GM18505 (cell line): ENCODE measurements around the gene PYM1.

Source experiments
- ATAC-seq: cut with Tn5 transposase; IDR thresholded peaks from one replicate; pipeline ENCODE4 v1.9.1; 2021; ENCODE audit not compliant: unreplicated experiment
- POLR2A ChIP-seq: IDR thresholded peaks from 4 replicates; pipeline ENCODE4 v1.6.1; 2011; ENCODE audit warnings: borderline replicate concordance; ENCODE audit not compliant: insufficient read depth, insufficient read length; ENCODE audit errors: extremely low read depth

PYM1 gene

DNA sequence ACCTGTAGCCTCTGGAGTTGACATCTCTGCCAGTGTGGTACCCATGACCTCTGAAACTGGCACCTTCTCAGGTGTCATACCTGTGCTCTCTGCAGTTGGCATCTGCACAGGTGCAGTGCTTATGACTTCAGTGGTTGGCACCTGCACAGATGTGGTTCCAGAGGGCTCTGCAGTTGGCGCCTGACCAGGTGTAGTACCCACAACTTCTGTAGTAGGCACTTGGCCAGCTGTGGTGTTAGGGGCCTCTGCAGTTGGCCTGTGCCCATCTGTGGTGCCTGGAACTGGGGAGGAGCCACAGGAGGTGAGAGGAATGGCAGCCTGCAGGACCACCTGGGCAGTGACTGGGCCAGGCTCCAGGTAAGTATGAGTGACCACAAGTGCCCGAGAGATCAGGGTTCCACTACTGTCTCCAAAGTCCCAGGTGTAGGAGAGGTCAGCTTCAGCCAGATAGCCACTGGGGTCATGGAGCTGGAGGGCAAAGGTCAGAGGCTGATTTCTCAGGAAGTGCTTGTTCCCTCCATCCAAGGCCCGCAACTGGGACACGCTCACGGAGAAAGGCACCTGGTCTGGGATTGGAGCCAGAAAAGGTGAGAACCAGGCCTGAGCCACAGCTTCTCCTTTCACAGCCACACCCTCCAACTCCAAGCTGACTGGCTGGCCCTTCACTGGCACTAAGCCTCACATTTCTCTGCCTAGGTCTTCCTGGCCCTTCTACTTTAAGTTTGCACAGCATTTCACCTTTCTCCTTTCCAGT is 29.6 kb upstream of the PYM1 start:
- TF ChIP-seq POLR2A = no peak
- no peak for ATAC-seq

DNA sequence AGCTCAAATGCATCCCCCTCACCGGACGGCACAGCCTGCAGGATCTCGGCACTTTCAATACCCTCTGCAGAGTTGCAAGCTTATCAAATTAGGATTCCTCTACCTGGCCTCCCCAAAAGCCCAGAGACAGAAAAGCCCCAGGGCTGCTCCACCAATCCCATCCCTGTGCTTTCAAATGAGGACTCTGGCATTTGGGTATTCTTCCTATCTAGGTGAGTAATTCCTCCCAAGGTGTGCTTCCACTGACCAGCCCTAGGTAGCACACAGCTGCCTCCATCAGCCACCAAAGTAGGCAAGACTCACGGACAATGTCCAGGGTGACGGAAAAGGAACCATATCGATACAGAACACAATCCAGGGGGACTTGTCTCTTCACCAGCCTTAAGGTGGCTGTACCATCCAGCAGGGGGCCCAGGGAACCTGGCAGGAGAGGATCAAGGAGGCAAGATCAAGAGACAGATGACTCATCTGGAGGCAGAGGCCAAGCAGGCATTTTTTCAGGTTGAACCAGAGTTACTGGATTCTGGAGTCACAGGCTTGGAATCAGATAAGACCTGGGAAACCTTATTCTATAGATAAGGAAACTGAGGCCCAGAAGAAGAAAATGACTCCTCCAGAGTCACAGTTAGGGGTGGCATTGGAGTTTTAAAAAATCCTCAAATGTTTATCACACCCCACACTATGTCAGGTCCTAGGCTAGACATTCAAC is 28.3 kb upstream of the PYM1 start:
- TF ChIP-seq POLR2A = no peak
- no peak for ATAC-seq

- ATAC-seq = no peak
Measured at GRCh38 chr12:55955344-55955743, 27.6 kb upstream of the PYM1 start.

GRCh38 chr12:55946553-55946952 is 18.9 kb upstream of the PYM1 start:
- no peak for TF ChIP-seq POLR2A
- no peak for ATAC-seq

More at GRCh38 chr12:55955344-55955743, 27.6 kb upstream of the PYM1 start:
- no peak for TF ChIP-seq POLR2A

DNA sequence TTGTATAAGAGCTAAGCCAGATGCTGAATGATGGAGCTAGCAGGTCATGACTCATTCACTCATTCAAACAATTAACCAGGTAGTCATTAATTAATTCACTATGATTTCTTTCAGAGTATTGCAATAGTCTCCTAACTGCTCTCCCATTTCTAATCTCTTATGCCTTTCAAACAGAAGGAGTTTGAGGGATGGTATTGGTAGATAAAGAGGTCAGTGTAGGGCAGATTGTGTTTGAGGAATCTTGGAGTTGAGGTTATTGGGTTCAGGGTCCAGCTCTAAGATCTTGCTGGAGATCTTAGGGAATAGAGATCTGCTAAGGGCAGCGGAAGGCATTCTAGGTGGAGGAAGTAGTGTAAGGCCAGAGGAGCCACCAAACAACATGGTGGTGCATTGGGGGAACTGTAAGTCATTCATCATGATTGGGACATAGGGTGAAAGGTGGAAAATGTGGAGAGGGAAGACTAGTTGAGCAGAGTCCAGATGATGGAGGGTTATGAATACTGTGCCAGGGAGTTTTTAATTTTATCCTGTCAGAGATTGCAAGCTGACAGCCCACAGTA is 15.0 kb upstream of the PYM1 start:
- no peak for ATAC-seq
- no peak for TF ChIP-seq POLR2A

GRCh38 chr12:55942055-55942454 is 14.4 kb upstream of the PYM1 start:
- no peak for ATAC-seq
- TF ChIP-seq POLR2A = no peak

- TF ChIP-seq POLR2A = peak; percentile 20
- peak; percentile 83 for ATAC-seq
Measured at GRCh38 chr12:55940065-55940732, 12.5 kb upstream of the PYM1 start.

- TF ChIP-seq POLR2A = no peak
- no peak for ATAC-seq
Measured at GRCh38 chr12:55938826-55939501, 11.3 kb upstream of the PYM1 start.

DNA sequence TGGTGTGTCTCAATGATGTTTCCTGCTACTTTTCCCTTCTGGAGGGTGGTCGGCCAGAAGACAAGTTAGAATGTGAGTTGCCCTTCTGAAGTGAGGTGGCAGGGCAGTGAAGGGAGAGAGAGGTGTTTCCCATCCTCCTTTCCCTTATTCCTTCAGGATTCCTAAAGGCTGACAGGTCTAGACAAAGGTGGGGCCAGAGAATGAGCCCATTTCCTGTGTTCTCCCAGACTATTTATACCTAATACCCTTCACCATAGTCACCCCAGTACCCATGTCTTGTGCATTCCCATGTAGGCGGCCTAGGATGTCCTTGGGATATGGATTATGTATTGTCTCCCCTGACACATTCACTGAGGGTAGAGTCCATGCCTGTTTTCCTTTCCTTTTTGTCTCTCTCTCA is 10.3 kb upstream of the PYM1 start:
- no peak for TF ChIP-seq POLR2A
- ATAC-seq = no peak

DNA sequence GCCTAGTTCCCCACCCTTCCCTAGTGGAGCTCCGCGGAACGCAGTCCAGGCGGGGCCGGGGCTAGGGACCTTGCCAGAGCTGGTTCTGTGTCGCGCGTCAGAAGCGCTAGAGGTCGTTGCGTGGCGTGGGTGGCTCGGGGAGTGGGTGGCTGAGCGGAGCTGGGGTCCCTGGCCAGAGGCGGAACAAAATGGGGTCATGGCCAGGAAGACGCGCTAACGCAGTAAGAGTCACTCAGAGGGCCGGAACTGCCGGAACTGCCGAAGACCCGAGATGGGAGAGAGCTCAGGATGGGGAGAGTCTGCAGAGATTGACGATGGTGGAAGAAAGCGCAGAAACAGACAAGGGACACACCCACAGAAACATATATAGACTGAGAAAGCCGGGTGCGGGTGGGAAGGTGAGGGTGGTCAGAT is 8.1 kb upstream of the PYM1 start:
- no peak for TF ChIP-seq POLR2A
- ATAC-seq = no peak

GRCh38 chr12:55934773-55935172 is 7.1 kb upstream of the PYM1 start:
- TF ChIP-seq POLR2A = no peak

GRCh38 chr12:55933799-55934742 is 6.4 kb upstream of the PYM1 start:
- ATAC-seq = no peak
- no peak for TF ChIP-seq POLR2A

More at GRCh38 chr12:55934773-55935172, 7.1 kb upstream of the PYM1 start:
- ATAC-seq = no peak
